ENCODE data around the gene BTBD18. TPM values are rescaled to one million over a fixed set of nuclear protein-coding genes. Genes with fewer than 3 reads are reported as not detected.

Gene BTBD18
- total and polyA plus RNA-seq, 2 of the 13 experiments (the other 11 are each of a cell fraction or from before 2014, with no cell fraction given), result not detected

GRCh38 chr11:57800444-57801182 is 49.0 kb upstream of the BTBD18 start (continued):
- TF ChIP-seq ZNF281 (CRISPR knock-in tag; IDR thresholded peaks at IDR 0.05; ENCODE audit: borderline replicate concordance) (no peak; the same call in 1 of the 2 replicates), ZNF143 (CRISPR knock-in tag; IDR thresholded peaks at IDR 0.05) (no peak), ZBTB20 (CRISPR knock-in tag; IDR thresholded peaks at IDR 0.05; ENCODE audit: borderline replicate concordance, low read depth) (no peak), TBP (CRISPR knock-in tag; IDR thresholded peaks at IDR 0.05) (no peak), MED1 (CRISPR knock-in tag; IDR thresholded peaks at IDR 0.05) (peak; percentile 82), ATF2 (CRISPR knock-in tag; IDR thresholded peaks at IDR 0.05) (peak; percentile 77; the same call in 1 of the 2 replicates), ELK4 (CRISPR knock-in tag; IDR thresholded peaks at IDR 0.05; ENCODE audit: borderline replicate concordance) (no peak), GPBP1L1 (CRISPR knock-in tag; IDR thresholded peaks at IDR 0.05) (no peak), BHLHE40 (IDR thresholded peaks at IDR 0.05; ENCODE audit: low read length) (no peak), ZNF766 (CRISPR knock-in tag; IDR thresholded peaks at IDR 0.05; ENCODE audit: borderline replicate concordance) (no peak), ZNF556 (CRISPR knock-in tag; IDR thresholded peaks at IDR 0.05; ENCODE audit: borderline replicate concordance) (peak; percentile 66; the same call in 1 of the 2 replicates), ZFP37 (CRISPR knock-in tag; IDR thresholded peaks at IDR 0.05; ENCODE audit: borderline replicate concordance) (no peak), PHF8 (CRISPR knock-in tag; IDR thresholded peaks at IDR 0.05) (no peak), RXRA (CRISPR knock-in tag; IDR thresholded peaks at IDR 0.05) (no peak; the same call in 1 of the 2 replicates)
- TF ChIP-seq, protein P1, sequence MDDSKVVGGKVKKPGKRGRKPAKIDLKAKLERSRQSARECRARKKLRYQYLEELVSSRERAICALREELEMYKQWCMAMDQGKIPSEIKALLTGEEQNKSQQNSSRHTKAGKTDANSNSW (CRISPR knock-in tag; IDR thresholded peaks at IDR 0.05; ENCODE audit: borderline replicate concordance), result no peak
- TF ChIP-seq, protein P2, sequence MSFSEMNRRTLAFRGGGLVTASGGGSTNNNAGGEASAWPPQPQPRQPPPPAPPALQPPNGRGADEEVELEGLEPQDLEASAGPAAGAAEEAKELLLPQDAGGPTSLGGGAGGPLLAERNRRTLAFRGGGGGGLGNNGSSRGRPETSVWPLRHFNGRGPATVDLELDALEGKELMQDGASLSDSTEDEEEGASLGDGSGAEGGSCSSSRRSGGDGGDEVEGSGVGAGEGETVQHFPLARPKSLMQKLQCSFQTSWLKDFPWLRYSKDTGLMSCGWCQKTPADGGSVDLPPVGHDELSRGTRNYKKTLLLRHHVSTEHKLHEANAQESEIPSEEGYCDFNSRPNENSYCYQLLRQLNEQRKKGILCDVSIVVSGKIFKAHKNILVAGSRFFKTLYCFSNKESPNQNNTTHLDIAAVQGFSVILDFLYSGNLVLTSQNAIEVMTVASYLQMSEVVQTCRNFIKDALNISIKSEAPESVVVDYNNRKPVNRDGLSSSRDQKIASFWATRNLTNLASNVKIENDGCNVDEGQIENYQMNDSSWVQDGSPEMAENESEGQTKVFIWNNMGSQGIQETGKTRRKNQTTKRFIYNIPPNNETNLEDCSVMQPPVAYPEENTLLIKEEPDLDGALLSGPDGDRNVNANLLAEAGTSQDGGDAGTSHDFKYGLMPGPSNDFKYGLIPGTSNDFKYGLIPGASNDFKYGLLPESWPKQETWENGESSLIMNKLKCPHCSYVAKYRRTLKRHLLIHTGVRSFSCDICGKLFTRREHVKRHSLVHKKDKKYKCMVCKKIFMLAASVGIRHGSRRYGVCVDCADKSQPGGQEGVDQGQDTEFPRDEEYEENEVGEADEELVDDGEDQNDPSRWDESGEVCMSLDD (CRISPR knock-in tag; IDR thresholded peaks at IDR 0.05; ENCODE audit: borderline replicate concordance), result no peak

Data from HepG2 (cell line).